Activated CD4-positive, alpha-beta T cell treated with anti-CD3 and anti-CD28 coated beads for 4 hours (primary cell): Measurements from ENCODE around the gene PDIA6.

Experiments used
- DNase-seq, 2 donors: peaks; one replicate each; pipeline ENCODE4 v3.0.0-alpha.2; 2020

Gene PDIA6

DNA sequence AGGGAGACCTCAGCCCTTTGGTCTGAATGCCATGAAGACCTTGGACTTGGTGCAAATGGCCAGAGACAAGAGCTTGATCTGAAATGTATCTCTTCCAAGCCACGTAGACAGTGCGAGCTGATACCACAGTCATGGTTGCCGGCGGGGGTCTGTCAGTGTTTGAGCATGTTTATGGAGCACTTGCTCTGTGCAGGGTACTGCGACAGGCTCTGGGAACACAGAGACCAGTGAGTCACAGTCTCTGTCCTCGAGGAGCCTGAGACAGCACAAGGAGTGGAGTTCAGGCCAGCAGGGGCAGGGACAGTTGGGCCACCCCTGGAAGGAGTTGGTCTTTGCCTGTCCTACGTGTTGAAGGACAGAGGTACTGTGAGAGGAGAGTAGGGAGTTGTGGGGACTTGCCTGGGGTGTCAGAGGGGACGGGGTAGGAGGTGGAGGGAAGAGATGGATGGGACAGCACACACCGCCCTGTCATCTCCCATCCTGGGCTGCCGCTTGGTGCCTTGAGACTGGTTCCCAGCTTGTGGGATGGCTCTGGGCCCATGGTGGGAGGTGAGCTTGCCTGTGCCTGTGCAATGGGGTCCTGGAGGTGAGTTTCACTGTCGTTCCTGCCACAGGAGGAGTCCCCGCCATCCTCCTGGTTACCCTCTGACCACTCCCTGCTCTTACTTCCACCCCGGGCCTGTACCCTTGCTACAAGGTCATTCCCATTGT is 51.6 kb downstream of the PDIA6 start:
- DNase-seq, result no peak

- DNase-seq, result no peak
Measured at GRCh38 chr2:10759151-10759714, 53.4 kb downstream of the PDIA6 start.

DNA sequence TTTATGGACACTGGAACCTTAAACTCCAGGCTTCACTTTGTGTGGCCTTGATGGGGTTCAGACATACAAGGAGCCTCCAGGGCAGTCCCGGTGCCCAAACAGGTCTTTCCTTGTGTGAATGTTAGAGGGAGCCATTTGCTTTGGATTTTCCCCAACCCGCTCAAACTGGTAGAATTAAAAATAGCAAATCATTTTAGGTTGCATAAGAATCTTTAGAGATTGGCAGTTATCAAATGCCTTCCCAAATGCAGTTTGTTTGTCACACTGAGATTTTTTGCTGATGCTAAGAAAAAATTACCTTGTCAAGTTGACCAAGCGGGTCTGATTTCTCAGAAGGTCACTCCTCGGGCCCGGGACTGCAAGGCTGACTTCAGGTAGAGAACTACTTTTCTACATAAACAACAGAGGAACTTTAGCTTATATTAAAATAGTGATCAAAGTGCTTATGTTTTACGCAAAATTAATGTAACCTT is 54.7 kb downstream of the PDIA6 start:
- no peak for DNase-seq

DNA sequence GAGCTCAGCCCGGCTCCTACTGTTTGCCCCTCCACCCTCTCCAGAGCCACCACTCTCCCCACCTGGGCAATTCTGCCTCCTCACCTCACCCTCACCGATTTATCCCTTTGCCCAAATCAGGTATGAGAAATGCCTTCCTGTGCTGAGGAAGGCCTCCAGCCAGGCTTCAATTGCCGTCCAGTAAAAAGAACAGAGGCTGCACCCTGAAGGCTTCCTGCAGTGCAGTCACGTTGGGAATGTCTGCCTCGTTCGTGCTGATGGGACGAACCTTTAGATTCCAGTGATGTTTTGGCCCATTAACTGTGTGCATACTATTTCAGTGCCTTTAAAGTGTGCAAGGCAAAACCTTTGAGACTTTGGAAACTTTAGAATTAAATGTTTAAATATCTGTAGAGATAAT is 57.0 kb downstream of the PDIA6 start:
- DNase-seq, result no peak

GRCh38 chr2:10753876-10754275 is 58.7 kb downstream of the PDIA6 start:
- no peak for DNase-seq

DNA sequence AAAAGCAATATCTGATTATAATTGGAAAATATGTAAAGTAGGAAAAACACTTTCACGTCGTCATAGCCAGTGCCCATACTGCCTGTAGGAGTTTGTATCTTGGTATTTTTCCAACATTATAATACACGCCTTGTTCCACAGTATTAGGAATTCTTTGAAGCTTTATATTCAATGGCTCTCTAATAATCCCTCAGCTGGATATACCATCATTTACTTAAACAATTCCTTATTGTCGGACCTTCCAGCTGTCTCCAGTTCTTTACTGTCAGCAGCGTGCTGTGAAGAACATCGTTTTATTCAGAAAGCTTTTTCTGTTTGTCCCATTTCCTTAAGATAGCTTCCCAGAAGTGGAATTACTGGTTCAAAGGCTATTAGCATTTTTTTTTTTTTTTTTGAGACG is 59.4 kb downstream of the PDIA6 start:
- DNase-seq, result no peak

DNA sequence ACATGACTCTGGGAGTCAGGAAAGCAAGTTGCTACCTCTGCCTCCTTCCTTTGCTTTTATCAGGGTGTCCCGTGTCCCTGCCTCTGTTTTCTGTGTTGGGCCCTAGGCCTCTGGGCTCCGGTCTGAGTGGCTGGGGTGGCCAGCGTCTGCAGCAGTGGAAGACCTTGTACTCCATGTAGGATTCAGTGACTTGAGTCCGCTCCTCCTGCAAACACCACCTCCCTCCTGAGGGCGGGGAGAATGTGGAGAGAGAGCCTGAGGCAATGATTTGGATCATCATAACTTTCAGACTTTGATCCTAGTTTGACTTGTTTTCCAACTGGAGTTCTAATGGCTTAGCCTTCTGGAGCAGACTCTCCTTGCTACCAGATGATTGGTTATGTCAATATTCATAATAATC is 60.3 kb downstream of the PDIA6 start:
- no peak for DNase-seq

DNA sequence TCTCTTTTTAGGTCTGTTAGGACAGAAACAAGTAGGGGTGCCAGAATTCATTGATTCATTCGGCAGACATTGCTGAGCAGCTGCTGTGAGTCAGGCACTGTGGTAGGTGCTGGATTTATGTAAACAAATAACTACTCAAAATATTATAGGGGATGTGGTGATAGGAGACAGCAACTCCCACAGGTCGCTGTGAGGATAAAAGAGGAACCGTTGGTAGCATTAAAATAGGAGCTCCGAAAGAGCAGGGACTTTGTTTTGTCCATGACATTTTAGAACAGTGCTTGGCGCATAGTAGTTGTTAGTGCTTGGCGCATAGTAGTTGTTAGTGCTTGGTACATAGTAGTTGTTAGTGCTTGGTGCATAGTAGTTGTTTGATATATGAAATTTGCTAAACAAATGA is 62.0 kb downstream of the PDIA6 start:
- DNase-seq, result no peak

GRCh38 chr2:10742666-10743065 is 69.9 kb downstream of the PDIA6 start:
- DNase-seq, result no peak

DNA sequence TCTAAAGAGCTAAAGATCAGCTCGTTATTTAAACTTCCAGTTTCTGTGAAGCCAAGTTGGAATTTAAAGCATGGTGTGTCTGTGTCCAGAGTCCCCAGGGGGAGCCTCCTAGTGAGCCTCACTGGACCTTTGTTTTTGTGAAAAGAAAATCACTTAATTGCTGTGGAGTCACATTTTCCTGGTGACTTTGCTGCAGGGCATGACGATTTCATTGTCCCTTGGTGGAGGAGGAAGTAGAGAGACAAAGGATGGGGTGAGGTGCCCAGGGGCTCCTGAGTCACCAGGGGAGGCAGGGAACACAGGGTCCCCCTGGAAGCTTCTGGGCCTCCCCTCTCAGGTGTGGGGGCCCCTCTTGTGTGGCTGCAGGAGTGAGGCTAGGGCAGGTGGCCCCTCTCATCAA is 71.4 kb downstream of the PDIA6 start:
- DNase-seq, result no peak

GRCh38 chr2:10740226-10740625 is 72.4 kb downstream of the PDIA6 start:
- DNase-seq, result no peak

- no peak for DNase-seq
Measured at GRCh38 chr2:10738192-10738591, 74.4 kb downstream of the PDIA6 start.

DNA sequence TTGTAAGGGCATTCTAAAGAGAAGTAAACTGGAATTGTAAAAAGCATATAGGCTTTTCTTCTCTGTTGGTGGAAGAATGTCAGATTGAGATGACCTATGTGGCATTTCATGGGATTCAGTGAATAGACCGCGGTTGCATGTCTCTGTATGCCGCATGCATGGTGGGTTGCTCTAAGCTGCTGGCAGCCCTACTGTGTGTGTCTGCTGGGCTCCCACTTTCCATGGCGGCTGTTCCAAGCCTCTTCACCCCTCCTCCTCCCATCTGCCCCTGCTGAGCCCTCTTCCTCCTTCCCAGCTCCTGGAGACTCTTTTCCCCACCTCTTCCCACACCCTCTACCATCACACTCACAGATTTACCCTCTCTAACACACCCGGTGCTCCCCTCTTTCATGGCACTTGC is 78.6 kb downstream of the PDIA6 start:
- DNase-seq, result no peak

DNA sequence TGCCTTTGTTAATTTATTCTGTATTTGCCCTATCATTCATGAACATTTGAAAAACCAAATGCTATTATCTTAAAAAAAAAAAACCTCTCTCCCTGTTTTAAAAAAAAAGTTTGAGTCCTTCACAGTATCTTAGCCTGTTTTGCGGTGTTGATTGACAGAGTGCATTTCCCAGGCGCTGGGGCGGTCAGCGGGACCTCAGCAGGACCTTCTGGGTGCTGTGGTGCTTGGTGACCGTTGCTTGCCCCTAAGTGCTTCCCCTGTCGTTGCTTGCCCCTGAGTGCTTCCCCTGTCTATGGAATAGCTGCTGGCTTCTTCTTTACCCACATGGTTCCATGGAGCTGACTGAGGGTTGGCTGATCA is 79.0 kb downstream of the PDIA6 start:
- no peak for DNase-seq
